Measurements from ENCODE around the gene SERPINB2.

SERPINB2 gene

DNA sequence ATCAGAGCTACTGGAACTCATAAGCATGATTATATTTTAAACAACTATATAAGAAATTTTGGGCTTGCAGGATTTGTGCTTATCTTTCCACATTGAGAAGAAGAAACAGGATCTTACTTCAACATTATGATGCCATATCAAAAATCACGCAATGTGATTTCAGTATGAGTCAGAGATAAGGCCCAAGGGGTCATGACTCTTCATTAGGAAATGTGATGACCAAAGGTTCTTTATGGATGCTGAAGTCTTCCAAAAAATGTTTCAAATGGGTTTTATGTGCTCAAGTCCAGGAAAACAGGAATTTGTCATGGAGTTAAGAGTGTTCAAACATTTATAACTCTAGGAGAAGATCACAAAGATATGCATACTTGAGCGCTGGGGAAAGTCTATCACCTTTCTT lies 7.8 kb upstream of the SERPINB2 start:
- H3K36me3 ChIP-seq (ENCODE audit: insufficient read depth, low read length), result no peaks in the 10 kb centered on the region
- no peak overlapping the region for H3K9ac ChIP-seq (ENCODE audit: insufficient read length)
- no peak overlapping the region for H3K27ac ChIP-seq
- DNase-seq (ENCODE audit: low read depth, low spot score), result no peak
- TF ChIP-seq FOXP2 (optimal IDR thresholded peaks at IDR 0.05; ENCODE audit: control extremely low read depth, extremely low read length, insufficient read depth) (no peak), POLR2AphosphoS5 (IDR thresholded peaks at IDR 0.05; ENCODE audit: borderline replicate concordance, low read depth, low read length) (no peak), EZH2 (IDR thresholded peaks at IDR 0.05) (no peak)
- H3K9me3 ChIP-seq (ENCODE audit: low read depth, low read length), result no peaks in the 10 kb centered on the region
- H3K4me3 ChIP-seq, result no peak overlapping the region

GRCh38 chr18:63881851-63882250 lies 5.7 kb upstream of the SERPINB2 start:
- Histone ChIP-seq H3K9me3 (ENCODE audit: low read depth, low read length) (no peaks in the 10 kb centered on the region), H3K9ac (ENCODE audit: insufficient read length) (no peak overlapping the region), H3K4me3 (no peak overlapping the region), H3K27ac (no peak overlapping the region), H3K36me3 (ENCODE audit: insufficient read depth, low read length) (no peaks in the 10 kb centered on the region)
- DNase-seq (ENCODE audit: low read depth, low spot score), result no peak
- no peak for TF ChIP-seq FOXP2 (optimal IDR thresholded peaks at IDR 0.05; ENCODE audit: control extremely low read depth, extremely low read length, insufficient read depth)
- TF ChIP-seq POLR2AphosphoS5 (IDR thresholded peaks at IDR 0.05; ENCODE audit: borderline replicate concordance, low read depth, low read length), result no peak
- no peak for TF ChIP-seq EZH2 (IDR thresholded peaks at IDR 0.05)

DNA sequence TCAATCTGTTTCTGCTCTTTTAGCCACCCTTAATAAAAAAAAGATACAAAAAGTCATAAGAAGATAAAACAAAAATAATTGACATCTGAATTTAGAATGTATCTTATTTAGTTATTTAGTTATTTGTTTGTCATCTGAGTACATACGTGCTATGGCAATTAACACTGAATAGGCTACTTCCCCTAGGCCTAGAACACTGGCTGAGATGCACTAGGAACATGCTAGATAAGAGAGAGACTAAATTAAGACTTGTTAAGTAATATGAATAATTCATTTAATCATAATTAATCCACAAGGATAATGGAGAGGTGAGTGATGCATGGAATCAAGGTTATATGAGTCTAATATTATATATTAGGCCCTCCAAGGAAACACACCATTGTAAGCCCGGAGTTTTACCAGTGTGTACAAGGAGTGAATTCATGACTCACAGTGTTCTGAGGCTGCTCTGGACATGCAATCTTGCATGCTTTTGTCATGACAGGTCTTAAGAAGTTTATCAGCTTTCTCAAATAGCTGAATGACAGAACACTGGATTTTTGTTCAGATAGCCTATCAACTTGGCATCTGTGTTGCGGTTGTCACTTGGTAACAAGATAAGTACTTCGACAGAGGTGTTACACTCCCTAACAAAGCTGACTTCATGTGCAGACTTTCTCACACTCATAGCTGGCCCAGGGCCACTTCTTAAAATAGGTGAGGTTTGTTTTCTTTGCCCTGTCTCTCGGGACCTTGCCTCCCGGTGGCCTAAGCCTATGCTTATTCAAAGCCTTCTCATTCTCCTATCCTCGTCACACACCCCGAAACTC lies 5.0 kb upstream of the SERPINB2 start:
- no peaks in the 10 kb centered on the region for H3K36me3 ChIP-seq (ENCODE audit: insufficient read depth, low read length)
- no peak overlapping the region for H3K4me3 ChIP-seq
- TF ChIP-seq FOXP2 (optimal IDR thresholded peaks at IDR 0.05; ENCODE audit: control extremely low read depth, extremely low read length, insufficient read depth) (no peak), POLR2AphosphoS5 (IDR thresholded peaks at IDR 0.05; ENCODE audit: borderline replicate concordance, low read depth, low read length) (no peak), EZH2 (IDR thresholded peaks at IDR 0.05) (no peak)
- no peak for DNase-seq (ENCODE audit: low read depth, low spot score)
- H3K9ac ChIP-seq (ENCODE audit: insufficient read length), result no peak overlapping the region
- H3K27ac ChIP-seq, result no peak overlapping the region
- no peaks in the 10 kb centered on the region for H3K9me3 ChIP-seq (ENCODE audit: low read depth, low read length)

- no peak overlapping the region for H3K9ac ChIP-seq (ENCODE audit: insufficient read length)
- H3K27ac ChIP-seq, result no peak overlapping the region
- H3K4me3 ChIP-seq, result no peak overlapping the region
- no peak for TF ChIP-seq FOXP2 (optimal IDR thresholded peaks at IDR 0.05; ENCODE audit: control extremely low read depth, extremely low read length, insufficient read depth)
- H3K9me3 ChIP-seq (ENCODE audit: low read depth, low read length), result no peaks in the 10 kb centered on the region
- no peaks in the 10 kb centered on the region for H3K36me3 ChIP-seq (ENCODE audit: insufficient read depth, low read length)
- DNase-seq (ENCODE audit: low read depth, low spot score), result no peak
Observed at GRCh38 chr18:63883617-63884016, 3.9 kb upstream of the SERPINB2 start.

DNA sequence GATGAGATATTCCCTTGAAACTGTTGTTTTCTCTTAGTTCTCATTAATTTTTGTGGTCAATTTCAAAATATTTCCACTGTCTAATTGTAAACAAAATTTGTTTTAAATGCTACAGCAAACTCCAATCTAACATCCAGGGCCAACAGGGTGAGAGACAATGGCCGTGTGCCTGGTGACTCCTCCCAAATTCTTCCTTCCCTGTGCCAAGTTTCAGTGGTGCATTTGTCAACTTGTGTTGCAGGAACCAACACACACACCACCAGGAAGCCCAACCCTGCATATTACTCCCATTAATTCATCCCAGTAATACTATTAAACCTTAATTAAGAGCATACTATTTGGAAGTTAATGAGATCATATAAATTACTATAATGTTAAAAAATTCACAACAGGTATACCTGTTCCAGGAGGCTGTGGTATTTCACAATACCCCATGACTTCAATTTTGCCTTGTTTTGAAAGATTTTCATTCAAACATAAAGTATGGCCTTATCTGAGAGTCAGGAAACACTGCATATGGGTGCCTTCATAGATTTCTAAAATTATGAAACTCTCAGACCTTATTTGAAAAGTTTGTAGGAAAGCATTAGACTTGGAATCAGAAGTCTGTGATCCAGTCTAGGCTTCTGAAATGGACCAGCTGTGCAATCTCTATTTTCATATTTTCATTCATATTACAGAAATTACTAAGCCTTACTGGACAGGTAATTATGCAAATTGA lies 1.1 kb downstream of the SERPINB2 start:
- Histone ChIP-seq H3K36me3 (ENCODE audit: insufficient read depth, low read length) (no peaks in the 10 kb centered on the region), H3K9ac (ENCODE audit: insufficient read length) (no peak overlapping the region), H3K9me3 (ENCODE audit: low read depth, low read length) (no peaks in the 10 kb centered on the region), H3K27ac (no peak overlapping the region), H3K4me3 (no peak overlapping the region)
- DNase-seq (ENCODE audit: low read depth, low spot score), result no peak
- TF ChIP-seq POLR2AphosphoS5 (IDR thresholded peaks at IDR 0.05; ENCODE audit: borderline replicate concordance, low read depth, low read length), result no peak
- TF ChIP-seq EZH2 (IDR thresholded peaks at IDR 0.05), result no peak
- TF ChIP-seq FOXP2 (optimal IDR thresholded peaks at IDR 0.05; ENCODE audit: control extremely low read depth, extremely low read length, insufficient read depth), result no peak

GRCh38 chr18:63889626-63890025 lies 2.1 kb downstream of the SERPINB2 start:
- no peak overlapping the region for H3K9ac ChIP-seq (ENCODE audit: insufficient read length)
- H3K36me3 ChIP-seq (ENCODE audit: insufficient read depth, low read length), result no peaks in the 10 kb centered on the region
- no peak for DNase-seq (ENCODE audit: low read depth, low spot score)
- H3K4me3 ChIP-seq, result no peak overlapping the region
- H3K27ac ChIP-seq, result no peak overlapping the region
- H3K9me3 ChIP-seq (ENCODE audit: low read depth, low read length), result no peaks in the 10 kb centered on the region
- no peak for TF ChIP-seq POLR2AphosphoS5 (IDR thresholded peaks at IDR 0.05; ENCODE audit: borderline replicate concordance, low read depth, low read length)
- no peak for TF ChIP-seq FOXP2 (optimal IDR thresholded peaks at IDR 0.05; ENCODE audit: control extremely low read depth, extremely low read length, insufficient read depth)
- no peak for TF ChIP-seq EZH2 (IDR thresholded peaks at IDR 0.05)

DNA sequence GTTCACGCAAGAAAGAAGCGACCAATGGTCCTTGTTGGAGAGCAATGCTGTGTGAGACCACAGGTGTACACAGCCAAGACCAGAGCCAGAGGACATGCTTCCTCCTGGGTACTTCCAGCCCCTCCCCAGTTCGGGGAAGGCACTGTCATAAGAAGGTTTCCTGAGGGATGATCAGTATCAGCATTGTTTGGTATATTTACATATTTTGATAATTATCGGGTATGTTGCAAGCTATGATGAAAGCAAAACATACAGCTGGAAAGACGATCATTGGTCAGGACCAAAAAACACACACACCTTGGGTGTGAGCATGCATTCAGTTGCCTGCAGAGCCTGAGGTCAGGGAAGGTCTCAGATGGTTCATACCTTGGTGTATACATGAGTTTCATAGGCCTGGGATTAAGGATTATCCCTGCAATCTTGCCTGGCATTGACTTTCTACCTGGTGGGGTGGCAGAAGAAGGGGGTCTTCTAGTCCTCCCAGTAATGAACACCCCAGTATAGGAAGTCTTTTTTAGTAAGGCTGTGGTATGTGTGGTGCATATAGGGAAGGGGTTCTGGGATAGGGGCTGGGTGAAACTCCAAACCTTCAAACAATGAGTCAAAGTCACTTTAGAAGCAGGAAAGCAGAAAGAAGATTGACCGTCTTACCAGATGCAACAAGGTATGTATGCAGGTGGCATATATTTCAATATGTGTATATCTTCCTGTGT lies 2.9 kb downstream of the SERPINB2 start:
- DNase-seq (ENCODE audit: low read depth, low spot score), result no peak
- no peak overlapping the region for H3K27ac ChIP-seq
- H3K4me3 ChIP-seq, result no peak overlapping the region
- TF ChIP-seq EZH2 (IDR thresholded peaks at IDR 0.05), result no peak
- no peak for TF ChIP-seq FOXP2 (optimal IDR thresholded peaks at IDR 0.05; ENCODE audit: control extremely low read depth, extremely low read length, insufficient read depth)
- TF ChIP-seq POLR2AphosphoS5 (IDR thresholded peaks at IDR 0.05; ENCODE audit: borderline replicate concordance, low read depth, low read length), result no peak
- H3K36me3 ChIP-seq (ENCODE audit: insufficient read depth, low read length), result no peaks in the 10 kb centered on the region
- H3K9me3 ChIP-seq (ENCODE audit: low read depth, low read length), result no peaks in the 10 kb centered on the region
- no peak overlapping the region for H3K9ac ChIP-seq (ENCODE audit: insufficient read length)

GRCh38 chr18:63890950-63891304 lies 3.4 kb downstream of the SERPINB2 start:
- Histone ChIP-seq H3K9ac (ENCODE audit: insufficient read length) (no peak overlapping the region), H3K36me3 (ENCODE audit: insufficient read depth, low read length) (no peaks in the 10 kb centered on the region), H3K4me3 (no peak overlapping the region), H3K27ac (no peak overlapping the region), H3K9me3 (ENCODE audit: low read depth, low read length) (no peaks in the 10 kb centered on the region)
- DNase-seq (ENCODE audit: low read depth, low spot score), result no peak
- TF ChIP-seq POLR2AphosphoS5 (IDR thresholded peaks at IDR 0.05; ENCODE audit: borderline replicate concordance, low read depth, low read length) (no peak), FOXP2 (optimal IDR thresholded peaks at IDR 0.05; ENCODE audit: control extremely low read depth, extremely low read length, insufficient read depth) (no peak), EZH2 (IDR thresholded peaks at IDR 0.05) (no peak)

Data from SK-N-MC (cell line).